ENCODE measurements around the gene HOTAIR. TPM values are rescaled to one million over a fixed set of nuclear protein-coding genes. Genes with fewer than 3 reads are reported as not detected.

HOTAIR gene
- total RNA-seq, 3 donors from 2014 or later = not detected

GRCh38 chr12:53937596-53938325, 37.0 kb downstream of the HOTAIR start:
- intact Hi-C loops (cut with DNase I, micrococcal nuclease) = no loop called here
- no peaks in the 10 kb centered on the region for H3K4me1 ChIP-seq (ENCODE audit: low read depth)
- TF ChIP-seq CTCF (IDR thresholded peaks at IDR 0.05) = no peak
- no peak for DNase-seq
- H3K36me3 ChIP-seq (ENCODE audit: low read depth) = no peaks in the 10 kb centered on the region
- no peak overlapping the region for H3K4me3 ChIP-seq
- ATAC-seq = no peak
- H3K9me3 ChIP-seq = no peaks in the 10 kb centered on the region

- Histone ChIP-seq H3K36me3 (ENCODE audit: low read depth) (no peaks in the 10 kb centered on the region), H3K4me3 (no peak overlapping the region), H3K9me3 (no peaks in the 10 kb centered on the region), H3K4me1 (ENCODE audit: low read depth) (no peaks in the 10 kb centered on the region)
- no peak for ATAC-seq
- intact Hi-C loops (cut with DNase I, micrococcal nuclease) = no loop called here
- TF ChIP-seq CTCF (IDR thresholded peaks at IDR 0.05) = no peak
- DNase-seq = no peak
Observed at GRCh38 chr12:53937099-53937498, 37.7 kb downstream of the HOTAIR start.

GRCh38 chr12:53935383-53936341, 39.1 kb downstream of the HOTAIR start:
- Histone ChIP-seq H3K36me3 (ENCODE audit: low read depth) (no peaks in the 10 kb centered on the region), H3K4me3 (no peak overlapping the region), H3K9me3 (no peaks in the 10 kb centered on the region), H3K4me1 (ENCODE audit: low read depth) (no peaks in the 10 kb centered on the region)
- no peak for ATAC-seq
- DNase-seq = no peak
- intact Hi-C loops (cut with DNase I, micrococcal nuclease) = no loop called here
- no peak for TF ChIP-seq CTCF (IDR thresholded peaks at IDR 0.05)

- H3K9me3 ChIP-seq = no peaks in the 10 kb centered on the region
- no peaks in the 10 kb centered on the region for H3K36me3 ChIP-seq (ENCODE audit: low read depth)
- no peaks in the 10 kb centered on the region for H3K4me1 ChIP-seq (ENCODE audit: low read depth)
- ATAC-seq (no peak), DNase-seq (no peak)
- no peak overlapping the region for H3K4me3 ChIP-seq
- intact Hi-C loops (cut with DNase I, micrococcal nuclease) = no loop called here
- TF ChIP-seq CTCF (IDR thresholded peaks at IDR 0.05) = no peak
Observed at GRCh38 chr12:53932915-53933314, 41.8 kb downstream of the HOTAIR start.

GRCh38 chr12:53931844-53932581, 42.7 kb downstream of the HOTAIR start:
- no peaks in the 10 kb centered on the region for H3K36me3 ChIP-seq (ENCODE audit: low read depth)
- no peaks in the 10 kb centered on the region for H3K4me1 ChIP-seq (ENCODE audit: low read depth)
- ATAC-seq = no peak
- intact Hi-C loops (cut with DNase I, micrococcal nuclease) = no loop called here
- H3K9me3 ChIP-seq = no peaks in the 10 kb centered on the region
- DNase-seq = no peak
- H3K4me3 ChIP-seq = no peak overlapping the region
- TF ChIP-seq CTCF (IDR thresholded peaks at IDR 0.05) = no peak
